Measurements from ENCODE around the gene NSL1.

DNA sequence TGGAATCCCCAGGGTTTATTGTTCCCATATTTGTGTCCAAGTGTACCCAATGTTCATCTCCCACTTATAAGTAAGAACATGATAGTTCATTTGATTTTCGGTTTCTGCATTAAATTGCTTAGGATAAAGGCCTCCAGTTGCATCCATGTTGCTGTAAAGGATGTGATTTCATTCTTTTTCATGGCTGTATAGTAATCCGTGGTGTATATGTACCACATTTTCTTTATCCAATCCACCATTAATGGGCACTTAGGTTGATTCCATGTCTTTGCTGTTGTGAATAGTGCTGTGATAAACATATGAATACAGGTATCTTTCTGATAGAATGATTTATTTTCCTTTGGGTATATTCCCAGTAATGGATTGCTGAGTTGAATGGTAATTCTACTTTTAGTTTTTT lies 71.9 kb downstream of the NSL1 start:
- TF ChIP-seq, protein P1, sequence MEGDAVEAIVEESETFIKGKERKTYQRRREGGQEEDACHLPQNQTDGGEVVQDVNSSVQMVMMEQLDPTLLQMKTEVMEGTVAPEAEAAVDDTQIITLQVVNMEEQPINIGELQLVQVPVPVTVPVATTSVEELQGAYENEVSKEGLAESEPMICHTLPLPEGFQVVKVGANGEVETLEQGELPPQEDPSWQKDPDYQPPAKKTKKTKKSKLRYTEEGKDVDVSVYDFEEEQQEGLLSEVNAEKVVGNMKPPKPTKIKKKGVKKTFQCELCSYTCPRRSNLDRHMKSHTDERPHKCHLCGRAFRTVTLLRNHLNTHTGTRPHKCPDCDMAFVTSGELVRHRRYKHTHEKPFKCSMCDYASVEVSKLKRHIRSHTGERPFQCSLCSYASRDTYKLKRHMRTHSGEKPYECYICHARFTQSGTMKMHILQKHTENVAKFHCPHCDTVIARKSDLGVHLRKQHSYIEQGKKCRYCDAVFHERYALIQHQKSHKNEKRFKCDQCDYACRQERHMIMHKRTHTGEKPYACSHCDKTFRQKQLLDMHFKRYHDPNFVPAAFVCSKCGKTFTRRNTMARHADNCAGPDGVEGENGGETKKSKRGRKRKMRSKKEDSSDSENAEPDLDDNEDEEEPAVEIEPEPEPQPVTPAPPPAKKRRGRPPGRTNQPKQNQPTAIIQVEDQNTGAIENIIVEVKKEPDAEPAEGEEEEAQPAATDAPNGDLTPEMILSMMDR (IDR thresholded peaks at IDR 0.05): no peak
- TF ChIP-seq EP300 (IDR thresholded peaks at IDR 0.05): no peak
